HG02943 (cell line): Measurements from ENCODE around the gene FZD4.
"Not testable (repeated sequence)": the region's sequence is repeated elsewhere in the genome, so short reads cannot be mapped to it uniquely, and the experiment has no call there.

Source experiments
- ATAC-seq: cut with Tn5 transposase; IDR thresholded peaks from one replicate; pipeline ENCODE4 v1.9.1; 2021; ENCODE audit warnings: mild to moderate bottlenecking, low read depth, moderate library complexity; ENCODE audit not compliant: unreplicated experiment

Gene FZD4

GRCh38 chr11:86916330-86916729, 38.9 kb downstream of the FZD4 start:
- no peak for ATAC-seq

- not testable (repeated sequence) for ATAC-seq
Observed at GRCh38 chr11:86915850-86916249, 39.3 kb downstream of the FZD4 start.

GRCh38 chr11:86914865-86915519, 40.2 kb downstream of the FZD4 start:
- ATAC-seq: no peak

GRCh38 chr11:86912238-86912637, 43.0 kb downstream of the FZD4 start:
- ATAC-seq: no peak

GRCh38 chr11:86910592-86910991, 44.6 kb downstream of the FZD4 start:
- ATAC-seq: no peak

GRCh38 chr11:86906198-86906597, 49.0 kb downstream of the FZD4 start:
- no peak for ATAC-seq

- no peak for ATAC-seq
Observed at GRCh38 chr11:86905252-86905651, 49.9 kb downstream of the FZD4 start.

- no peak for ATAC-seq
Observed at GRCh38 chr11:86904001-86904400, 51.2 kb downstream of the FZD4 start.

GRCh38 chr11:86902345-86902744, 52.9 kb downstream of the FZD4 start:
- ATAC-seq: no peak

GRCh38 chr11:86901599-86901998, 53.6 kb downstream of the FZD4 start:
- no peak for ATAC-seq

GRCh38 chr11:86900162-86900561, 55.0 kb downstream of the FZD4 start:
- no peak for ATAC-seq

GRCh38 chr11:86898689-86899088, 56.5 kb downstream of the FZD4 start:
- no peak for ATAC-seq

GRCh38 chr11:86896441-86896841, 58.8 kb downstream of the FZD4 start:
- no peak for ATAC-seq
